Measurements from ENCODE around the gene AP5M1.
"Not testable (repeated sequence)": the region's sequence is repeated elsewhere in the genome, so short reads cannot be mapped to it uniquely, and the experiment has no call there.

Gene AP5M1

DNA sequence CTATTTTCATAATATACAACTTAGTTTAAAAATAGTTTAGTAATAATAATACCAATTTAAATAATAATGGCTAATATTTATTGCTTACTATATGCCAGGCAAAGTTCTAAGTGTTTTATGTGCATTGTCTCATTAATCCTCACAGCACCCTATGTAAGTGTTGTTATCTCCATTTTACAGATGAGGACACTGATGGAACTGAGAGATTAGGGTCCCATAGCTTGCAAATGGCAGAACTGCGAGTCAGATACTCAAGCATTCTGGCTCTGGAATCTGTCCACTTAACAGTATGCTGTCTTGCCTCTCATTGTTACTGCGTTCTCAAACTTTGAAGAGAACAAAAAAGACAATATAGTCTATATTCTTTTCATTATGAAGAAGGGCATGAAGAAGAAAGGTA lies 19.0 kb downstream of the AP5M1 start:
- DNase-seq (ENCODE audit: insufficient read length, low spot score) (no peak), FAIRE-seq (no peak)

DNA sequence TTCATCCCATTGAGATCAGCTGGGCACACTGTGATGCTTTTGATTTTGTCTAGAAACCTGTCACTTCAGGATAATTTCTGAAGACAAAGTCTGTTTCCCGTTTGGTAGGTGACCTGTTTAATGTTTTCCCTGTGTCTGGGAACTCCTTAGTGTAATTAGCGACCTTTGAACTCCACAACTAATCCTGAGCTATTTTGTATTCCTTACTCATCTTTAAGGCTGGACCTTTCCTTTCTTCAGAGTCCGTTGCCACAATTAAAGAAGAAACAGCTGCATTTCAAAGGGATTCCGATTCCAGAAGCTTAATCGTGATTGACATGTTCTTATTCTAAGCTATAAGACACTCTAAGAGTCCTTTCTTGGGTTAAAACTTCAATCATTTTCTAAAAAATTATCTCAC lies 22.0 kb downstream of the AP5M1 start:
- no peak for FAIRE-seq
- no peak for DNase-seq (ENCODE audit: insufficient read length, low spot score)

DNA sequence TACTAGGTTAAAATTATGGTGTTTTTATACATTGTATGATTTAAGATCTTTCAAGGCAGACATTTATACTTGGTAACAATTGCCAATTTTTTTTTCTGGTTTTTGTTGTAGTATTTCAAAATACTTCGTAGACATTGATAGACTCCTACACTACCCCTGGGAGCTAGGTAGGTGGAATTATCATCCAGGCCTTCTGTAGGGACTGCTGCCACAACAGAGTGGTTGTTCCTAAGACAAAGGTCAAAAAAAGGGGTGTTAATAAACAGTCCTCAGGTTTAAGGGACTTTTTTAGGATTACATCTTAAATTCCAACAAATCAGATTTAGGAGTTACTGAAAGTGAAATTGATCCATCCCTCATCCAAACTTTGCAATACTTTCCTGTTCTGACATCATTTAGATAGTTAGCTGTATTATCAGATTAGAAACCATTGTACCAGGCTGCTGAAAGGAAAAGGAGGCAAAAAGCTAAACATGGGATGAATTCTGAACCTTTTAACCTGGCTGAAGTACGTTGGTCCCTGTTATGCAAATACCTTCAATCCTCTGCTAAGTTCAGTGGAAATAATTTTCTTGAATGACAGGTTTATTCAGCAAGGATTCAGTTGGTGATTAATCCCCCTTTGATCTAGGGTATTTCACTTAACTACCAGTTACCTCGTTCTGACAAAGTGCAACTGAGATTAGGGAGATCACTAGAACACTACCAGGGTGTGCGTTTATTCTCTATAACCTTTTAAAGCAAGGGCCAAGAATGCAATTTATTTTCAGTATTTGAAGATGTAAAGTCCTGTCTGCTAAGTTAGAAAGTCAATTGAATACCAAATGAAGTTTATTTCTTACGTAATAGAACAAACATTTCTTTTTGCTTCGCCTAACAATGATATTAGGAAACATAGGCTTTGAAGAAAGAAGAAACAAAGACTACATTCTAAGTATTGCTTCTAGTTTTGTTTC lies 23.2 kb downstream of the AP5M1 start:
- no peak for FAIRE-seq

DNA sequence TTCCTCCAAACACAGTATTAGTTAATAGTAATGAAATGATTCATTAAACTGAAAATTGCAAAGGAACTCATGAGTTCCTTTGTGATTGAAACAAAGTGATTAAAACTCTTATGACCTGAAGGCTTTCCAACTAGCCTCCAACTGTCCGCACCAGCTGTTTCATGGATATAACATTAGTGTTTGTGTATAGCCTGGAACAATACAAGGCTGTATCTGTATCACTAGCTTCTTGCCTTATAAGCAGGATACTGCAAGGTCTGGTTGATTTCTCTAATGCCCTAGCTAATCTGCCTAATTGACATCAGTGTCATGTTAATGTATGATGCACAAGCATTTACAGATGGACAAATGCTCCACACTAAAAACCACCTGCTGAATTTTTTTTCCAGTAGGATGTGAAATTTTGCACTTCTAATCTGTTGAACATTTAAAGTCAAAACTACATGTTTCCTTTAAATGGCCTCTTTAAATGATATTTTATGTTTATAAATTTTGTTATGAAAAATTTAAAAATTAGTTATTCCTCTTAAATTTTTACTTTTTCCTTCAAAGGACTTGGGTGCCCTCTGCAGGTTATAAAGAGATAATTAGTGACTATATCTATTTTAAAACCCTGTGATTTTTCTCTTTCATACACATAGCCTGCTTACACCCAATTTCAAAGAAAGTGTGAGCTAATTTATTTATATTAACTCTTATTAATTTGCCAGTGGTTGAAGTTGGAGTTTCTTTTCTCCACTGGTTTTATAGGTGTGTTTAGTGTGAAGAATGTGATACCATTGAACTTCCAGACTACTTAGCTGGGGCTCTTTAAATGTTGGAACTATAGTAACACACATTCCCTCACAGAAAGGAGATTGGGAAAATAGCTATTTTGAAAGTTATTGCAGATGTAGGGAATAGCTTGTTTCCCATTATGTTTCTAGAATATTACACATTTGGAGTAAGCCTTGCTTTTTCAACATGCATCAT lies 25.4 kb downstream of the AP5M1 start:
- no peak for DNase-seq (ENCODE audit: insufficient read length, low spot score)
- no peak for FAIRE-seq

More for the DNA sequence above, 23.2 kb downstream of the AP5M1 start:
- no peak for DNase-seq (ENCODE audit: insufficient read length, low spot score)

DNA sequence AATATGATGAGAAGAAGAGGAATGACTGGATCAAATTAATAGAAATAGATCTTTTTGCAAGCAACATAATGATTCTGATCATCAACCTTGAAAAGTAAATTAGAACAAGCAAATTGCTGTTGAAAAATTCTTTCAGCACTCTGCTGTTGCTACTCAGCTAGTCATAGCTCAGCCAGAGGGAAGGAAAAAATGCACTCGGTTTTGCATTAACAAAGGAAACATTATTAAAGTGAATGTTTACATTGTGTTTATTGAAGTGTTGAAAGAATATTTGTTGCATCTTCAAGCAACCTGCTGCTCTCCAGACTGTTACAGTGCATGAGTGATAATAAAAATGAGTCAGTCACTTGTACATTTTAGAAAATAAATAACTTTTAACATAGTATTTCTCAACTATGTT lies 26.5 kb downstream of the AP5M1 start:
- DNase-seq (ENCODE audit: insufficient read length, low spot score): no peak
- no peak for FAIRE-seq

DNA sequence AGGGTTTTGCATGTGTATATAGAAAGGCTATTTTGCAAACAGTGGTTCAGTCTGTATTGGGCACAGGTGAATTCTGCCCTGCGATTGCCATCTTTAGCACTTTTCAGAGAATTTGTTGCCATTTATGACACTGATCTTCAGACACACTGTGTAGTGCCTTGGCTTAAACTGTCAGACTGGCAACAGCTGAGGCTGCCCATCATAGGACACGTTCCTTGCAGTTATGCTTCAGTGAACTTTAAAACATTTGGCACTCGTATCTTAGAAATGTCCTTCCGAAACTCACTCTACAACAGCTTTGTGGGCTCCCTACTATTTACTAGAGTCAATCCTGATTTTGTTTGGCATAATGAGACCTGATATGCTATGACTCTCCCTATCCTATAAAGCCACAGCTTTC lies 29.1 kb downstream of the AP5M1 start:
- no peak for FAIRE-seq
- DNase-seq (ENCODE audit: insufficient read length, low spot score): no peak

DNA sequence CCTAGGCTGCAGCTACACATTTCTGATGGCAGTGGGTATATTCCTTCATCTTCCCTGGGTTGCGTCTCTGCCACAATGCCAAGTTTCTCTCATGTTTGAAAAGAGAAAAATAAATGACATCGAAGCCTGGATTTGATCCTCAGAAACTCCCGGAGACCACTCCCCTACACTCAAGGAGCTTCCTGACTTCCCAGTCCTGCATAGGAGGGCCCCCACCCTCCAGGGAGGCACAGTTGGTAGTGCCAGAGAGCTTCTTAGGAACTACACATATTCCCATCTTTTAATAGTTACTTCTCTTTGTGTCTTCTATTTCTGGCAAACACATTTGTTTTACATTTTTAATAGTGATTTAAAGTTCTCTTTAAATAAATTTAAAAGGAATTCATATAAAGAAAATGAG lies 30.7 kb downstream of the AP5M1 start:
- FAIRE-seq: no peak
- DNase-seq (ENCODE audit: insufficient read length, low spot score): no peak

DNA sequence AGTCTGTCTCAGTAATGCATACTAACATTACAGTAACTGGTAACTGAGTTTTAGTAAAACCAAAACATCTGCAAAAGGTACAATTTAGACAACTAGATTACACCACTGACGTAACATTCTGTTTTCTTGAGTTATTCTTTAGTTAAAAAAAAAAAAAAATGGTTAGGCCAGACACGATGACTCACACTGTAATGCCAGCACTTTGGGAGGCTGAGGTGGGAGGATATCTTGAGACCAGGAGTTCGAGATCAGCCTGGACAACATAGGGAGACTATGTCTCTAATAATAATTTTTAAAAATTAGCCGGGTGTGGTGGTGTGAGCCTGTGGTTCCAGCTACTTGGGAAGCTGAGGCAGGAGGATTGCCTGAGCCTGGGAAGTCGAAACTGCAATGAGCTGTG lies 34.1 kb downstream of the AP5M1 start:
- DNase-seq (ENCODE audit: insufficient read length, low spot score) (no peak), FAIRE-seq (no peak)

DNA sequence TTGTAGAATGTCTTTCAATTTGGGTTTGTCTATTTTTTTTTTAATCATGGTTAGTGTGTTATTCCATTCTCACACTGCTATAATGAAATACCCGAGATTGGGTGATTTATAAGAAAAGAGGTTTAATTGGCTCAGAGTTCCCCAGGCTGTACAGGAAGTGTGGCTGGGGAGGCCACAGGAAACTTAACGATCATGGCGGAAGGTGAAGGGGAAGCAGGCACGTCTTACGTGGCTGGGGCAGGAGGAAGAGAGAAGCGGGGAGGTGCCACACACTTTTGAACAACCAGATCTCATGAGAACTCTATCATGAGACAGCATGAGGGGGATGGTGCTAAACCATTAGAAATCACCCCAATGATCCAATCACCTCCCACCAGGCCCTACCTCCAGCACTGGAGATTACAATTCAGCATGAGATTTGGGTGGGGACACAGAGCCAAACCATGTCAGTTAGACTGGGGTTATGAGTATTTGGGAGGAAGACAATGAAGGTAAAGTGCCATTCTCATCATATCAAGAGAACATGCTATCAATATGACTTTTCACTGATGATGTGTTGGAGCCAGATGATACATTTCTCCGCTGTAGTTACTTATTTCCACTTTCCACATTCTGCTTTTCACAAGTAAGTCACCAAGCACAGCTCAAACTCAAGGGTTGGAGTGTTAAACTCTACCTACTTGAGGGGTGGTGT lies 45.8 kb downstream of the AP5M1 start:
- no peak for FAIRE-seq
- no peak for DNase-seq (ENCODE audit: insufficient read length, low spot score)

DNA sequence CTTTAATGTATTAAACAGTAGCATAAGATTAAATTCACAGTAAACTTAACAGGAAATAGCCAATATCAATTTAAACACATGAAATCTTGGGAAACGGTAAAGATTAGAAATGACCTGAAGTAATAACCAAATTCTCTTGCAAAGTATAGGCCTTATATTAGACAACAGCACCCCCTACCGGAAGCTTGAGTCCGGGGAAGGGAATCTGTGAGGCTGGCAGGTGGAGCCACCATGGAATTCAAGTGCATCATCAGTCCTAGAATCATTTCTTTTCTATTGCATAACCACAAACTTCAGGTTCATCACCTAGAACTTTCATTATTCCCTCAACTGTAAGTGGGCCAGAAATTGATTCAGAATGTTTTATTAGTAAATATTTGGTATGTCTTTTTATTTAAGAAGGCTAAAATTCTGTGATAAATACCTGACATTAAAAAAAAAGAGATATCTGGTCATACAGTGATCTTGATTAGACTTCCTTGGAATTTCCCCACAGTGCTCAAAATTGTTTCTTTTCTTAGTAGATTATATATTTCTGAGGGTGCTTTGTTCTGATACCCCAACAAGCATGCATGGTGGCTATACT lies 48.6 kb downstream of the AP5M1 start:
- DNase-seq (ENCODE audit: insufficient read length, low spot score) (peak; percentile 43), FAIRE-seq (peak; percentile 91)

DNA sequence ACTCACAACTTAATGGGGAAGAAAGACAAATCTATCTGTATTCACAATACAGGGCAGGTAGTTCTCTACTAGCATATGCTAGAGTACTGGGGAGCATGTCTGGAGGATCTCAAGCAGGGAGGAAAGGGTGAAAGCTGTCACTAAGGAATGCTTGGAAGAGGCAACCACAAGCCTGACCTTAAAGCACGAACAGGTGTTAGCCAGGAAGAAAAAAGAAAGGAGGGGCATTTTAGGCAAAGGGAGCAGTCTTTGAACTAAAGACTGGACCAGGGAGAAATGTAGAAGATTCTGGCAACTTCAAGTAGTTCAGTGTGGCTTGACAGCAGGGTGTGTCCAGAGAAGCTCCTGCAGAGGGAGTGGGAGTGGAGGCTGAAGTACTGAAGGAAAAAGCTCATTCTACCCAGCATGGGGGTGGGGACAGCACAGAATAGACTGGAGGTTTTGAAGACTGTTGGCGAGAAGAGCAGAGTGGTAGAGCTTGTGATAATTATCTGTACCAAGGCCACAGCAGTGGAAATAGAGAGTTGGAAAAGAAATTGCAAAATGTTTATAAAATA lies 50.9 kb downstream of the AP5M1 start:
- FAIRE-seq (no peak), DNase-seq (ENCODE audit: insufficient read length, low spot score) (no peak)

DNA sequence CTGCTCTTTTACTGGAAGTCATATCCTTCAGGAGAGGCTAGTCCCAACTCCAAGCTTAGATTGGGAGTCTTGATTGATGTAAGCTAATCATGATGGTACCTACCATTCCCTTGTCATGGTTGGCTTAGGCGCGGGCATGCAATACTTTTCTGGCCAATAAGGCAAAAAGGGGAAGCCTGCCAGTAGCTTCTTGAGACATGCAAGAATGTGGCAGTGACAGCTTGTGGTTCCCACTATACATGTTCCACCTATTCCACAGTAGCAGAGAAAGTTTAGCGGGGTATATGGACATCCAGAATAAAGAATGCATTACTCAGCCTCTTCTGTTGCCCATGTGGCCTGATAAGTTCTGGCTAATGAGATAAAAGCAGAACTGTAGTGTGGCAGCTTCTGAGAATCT lies 55.0 kb downstream of the AP5M1 start:
- DNase-seq (ENCODE audit: insufficient read length, low spot score) (no peak), FAIRE-seq (no peak)

DNA sequence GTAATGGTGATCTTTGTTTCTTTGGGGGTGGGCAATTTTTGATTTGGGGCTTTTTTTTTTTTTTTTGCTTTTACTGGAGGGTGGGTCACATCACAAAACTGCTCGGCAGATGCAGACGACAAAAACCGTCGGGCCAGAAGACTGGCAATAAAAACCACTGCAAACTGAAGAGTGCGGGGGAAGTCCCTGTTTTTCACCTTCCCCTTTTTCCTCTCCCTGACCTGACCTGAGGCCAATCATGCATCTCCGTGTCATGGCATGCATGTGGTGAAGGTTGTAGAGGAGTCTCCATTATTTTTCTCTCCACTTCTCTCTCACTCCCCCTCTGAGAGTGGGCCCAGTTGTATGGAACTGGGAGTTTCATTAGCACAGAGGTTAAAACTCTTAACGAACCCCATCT lies 57.5 kb downstream of the AP5M1 start:
- peak; percentile 18 for DNase-seq (ENCODE audit: insufficient read length, low spot score)
- FAIRE-seq: peak; percentile 31

DNA sequence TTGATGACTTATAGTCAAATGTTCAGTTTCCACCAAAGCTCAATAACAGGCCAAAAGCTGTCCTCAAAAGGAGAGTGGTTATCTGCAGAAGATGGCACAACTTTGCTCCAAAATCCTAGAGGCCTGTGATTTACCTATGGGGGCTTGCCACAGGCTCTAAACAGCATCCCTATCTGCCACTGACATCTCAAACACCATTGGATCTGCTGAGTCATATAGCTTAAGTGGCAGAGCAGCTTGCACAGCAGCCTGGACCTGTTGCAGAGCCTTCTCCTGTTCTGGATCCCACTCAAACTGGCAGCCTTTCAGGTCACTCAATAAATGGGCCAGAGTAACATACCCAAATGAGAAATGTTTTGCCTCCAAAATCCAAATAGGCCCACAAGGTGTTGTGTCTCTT lies 61.1 kb downstream of the AP5M1 start:
- FAIRE-seq (no peak), DNase-seq (ENCODE audit: insufficient read length, low spot score) (no peak)

DNA sequence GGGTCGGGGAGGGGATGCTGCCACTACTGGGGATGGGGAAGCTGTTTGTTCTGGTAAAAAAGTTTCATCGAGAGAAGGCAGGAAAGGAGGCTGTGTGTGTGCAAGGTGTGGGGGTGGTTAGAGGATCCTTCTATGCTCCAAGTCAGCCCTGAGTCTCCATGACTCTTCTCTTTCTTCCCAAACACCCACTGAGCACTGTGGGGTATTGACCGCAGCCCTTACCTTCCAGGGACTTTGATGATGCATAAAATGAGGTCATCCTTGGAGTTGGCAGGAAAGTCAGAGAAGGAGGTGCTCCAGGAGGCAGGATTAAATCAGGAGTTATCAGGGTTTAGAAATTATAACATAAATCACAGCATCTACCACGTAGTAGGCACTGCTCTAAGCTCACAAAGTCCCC lies 63.7 kb downstream of the AP5M1 start:
- not testable (repeated sequence) for FAIRE-seq; DNase-seq (ENCODE audit: insufficient read length, low spot score)

DNA sequence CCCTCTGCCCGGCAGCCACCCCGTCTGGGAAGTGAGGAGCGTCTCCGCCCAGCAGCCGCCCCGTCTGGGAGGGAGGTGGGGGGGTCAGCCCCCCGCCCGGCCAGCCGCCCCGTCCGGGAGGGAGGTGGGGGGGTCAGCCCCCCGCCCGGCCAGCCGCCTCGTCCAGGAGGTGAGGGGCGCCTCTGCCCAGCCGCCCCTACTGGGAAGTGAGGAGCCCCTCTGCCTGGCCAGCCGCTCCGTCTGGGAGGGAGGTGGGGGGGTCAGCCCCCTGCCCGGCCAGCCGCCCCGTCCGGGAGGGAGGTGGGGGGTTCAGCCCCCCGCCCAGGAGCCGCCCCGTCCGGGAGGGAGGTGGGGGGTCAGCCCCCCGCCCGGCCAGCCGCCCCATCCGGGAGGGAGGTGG lies 65.0 kb downstream of the AP5M1 start:
- not testable (repeated sequence) for FAIRE-seq; DNase-seq (ENCODE audit: insufficient read length, low spot score)

DNA sequence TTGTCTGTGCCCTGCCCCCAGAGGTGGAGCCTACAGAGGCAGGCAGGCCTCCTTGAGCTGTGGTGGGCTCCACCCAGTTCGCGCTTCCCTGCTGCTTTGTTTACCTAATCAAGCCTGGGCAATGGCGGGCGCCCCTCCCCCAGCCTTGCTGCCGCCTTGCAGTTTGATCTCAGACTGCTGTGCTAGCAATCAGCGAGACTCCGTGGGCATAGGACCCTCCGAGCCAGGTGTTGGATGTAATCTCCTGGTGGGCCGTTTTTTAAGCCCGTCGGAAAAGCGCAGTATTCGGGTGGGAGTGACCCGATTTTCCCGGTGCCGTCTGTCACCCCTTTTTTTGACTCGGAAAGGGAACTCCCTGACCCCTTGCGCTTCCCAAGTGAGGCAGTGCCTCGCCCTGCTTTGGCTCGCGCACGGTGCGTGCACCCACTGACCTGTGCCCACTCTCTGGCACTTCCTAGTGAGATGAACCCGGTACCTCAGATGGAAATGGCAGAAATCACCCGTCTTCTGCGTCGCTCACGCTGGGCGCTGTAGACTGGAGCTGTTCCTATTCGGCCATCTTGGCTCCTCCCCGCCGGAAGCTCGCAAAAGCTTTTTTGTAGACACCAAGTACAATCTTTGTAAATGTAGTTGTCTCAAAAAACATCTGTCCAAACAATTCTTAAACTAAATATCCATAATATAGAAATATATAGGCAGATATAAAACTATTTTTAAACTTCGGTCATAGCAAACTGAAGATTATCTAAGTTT lies 75.0 kb downstream of the AP5M1 start:
- not testable (repeated sequence) for FAIRE-seq; DNase-seq (ENCODE audit: insufficient read length, low spot score)

DNA sequence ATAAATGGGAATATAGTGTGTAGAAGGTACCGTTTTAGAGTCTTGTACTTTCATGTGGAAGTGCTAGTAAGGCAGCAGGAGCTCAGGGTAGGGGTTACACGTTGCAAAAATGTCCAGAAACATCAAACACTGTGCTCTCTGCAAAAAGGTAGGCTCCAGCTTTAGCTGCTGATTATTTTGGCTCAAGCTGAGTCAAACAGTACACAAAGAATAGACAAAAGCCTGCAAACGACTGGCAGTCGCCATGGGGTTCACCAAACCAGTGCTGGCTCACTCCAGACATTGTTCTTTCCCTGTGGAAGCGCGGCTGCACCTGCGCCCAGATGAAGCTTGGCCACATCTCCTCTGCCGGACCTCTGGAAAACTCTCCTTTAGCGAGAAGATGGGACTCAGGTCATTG lies 76.3 kb downstream of the AP5M1 start:
- no peak for DNase-seq (ENCODE audit: insufficient read length, low spot score)
- no peak for FAIRE-seq

DNA sequence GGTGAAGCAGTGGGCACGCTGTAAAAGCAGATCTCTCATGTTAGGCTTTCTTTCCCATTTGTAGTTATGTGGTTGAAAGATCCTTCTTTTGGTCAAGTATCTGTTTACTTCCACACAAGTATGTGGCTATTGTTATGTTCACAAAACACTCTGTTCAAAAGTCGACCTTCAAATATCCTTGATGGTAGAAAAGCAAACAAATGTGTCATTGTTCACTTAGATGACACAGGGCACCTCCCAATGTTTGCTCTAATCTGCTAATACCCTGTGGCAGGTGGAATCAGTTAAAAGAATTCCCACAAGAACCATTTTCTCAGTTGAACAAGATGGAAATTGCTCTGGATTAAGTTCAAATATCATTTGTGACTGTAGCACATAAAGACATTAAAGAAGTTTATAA lies 78.0 kb downstream of the AP5M1 start:
- DNase-seq (ENCODE audit: insufficient read length, low spot score) (no peak), FAIRE-seq (no peak)
